Measurements from ENCODE around the gene DAD1.

DNA sequence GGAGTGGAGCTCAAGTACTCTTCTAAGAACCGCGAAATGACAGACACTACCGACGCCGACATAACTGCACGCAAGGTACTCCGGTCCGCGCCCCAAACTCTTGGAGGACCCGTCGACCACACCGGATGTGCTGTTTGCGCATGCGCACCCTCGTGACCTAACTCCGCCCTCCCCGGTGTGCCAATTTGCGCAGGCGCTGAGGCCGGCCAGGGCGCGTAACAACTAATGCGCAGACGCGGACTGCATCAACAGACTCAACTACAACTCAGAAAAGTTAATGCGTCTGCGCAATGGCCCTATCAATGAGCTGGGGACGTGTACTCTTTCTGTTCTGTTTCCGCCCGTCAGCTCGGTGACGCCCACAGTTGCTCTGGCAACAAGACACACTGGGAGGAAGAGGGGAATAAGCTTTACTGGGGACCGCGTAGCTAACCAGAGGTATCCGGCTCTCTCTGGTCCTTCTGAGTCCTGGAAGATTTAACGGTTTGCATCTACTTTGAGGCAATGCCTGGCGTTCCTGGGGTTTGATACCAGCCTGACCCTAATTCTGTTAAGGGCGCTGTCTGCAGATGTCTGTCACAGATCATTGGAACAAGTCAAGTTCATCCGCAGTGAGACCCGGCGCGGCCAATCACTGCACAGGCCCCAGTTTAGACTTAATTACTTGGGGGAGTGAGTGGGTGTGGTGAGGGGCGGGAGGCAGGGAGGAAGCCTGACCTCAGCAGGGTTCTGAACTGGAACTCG is at the start of gene DAD1:
- TF ChIP-seq, protein P1, sequence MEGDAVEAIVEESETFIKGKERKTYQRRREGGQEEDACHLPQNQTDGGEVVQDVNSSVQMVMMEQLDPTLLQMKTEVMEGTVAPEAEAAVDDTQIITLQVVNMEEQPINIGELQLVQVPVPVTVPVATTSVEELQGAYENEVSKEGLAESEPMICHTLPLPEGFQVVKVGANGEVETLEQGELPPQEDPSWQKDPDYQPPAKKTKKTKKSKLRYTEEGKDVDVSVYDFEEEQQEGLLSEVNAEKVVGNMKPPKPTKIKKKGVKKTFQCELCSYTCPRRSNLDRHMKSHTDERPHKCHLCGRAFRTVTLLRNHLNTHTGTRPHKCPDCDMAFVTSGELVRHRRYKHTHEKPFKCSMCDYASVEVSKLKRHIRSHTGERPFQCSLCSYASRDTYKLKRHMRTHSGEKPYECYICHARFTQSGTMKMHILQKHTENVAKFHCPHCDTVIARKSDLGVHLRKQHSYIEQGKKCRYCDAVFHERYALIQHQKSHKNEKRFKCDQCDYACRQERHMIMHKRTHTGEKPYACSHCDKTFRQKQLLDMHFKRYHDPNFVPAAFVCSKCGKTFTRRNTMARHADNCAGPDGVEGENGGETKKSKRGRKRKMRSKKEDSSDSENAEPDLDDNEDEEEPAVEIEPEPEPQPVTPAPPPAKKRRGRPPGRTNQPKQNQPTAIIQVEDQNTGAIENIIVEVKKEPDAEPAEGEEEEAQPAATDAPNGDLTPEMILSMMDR (conservative IDR thresholded peaks at IDR 0.05; ENCODE audit: low read length), result no peak; the same call in 1 of the 2 replicates
- TF ChIP-seq EZH2phosphoT487 (IDR thresholded peaks at IDR 0.05; ENCODE audit: borderline replicate concordance, low read depth, low read length), result no peak

Data from OCI-LY7 (cell line).